K562 (cell line): ENCODE measurements around the gene DYRK1A. TPM values are rescaled to one million over a fixed set of nuclear protein-coding genes. Genes with fewer than 3 reads are reported as not detected.

Experiments used
- GATAD2B ChIP-seq: fragments of 450-650 bp; IDR thresholded peaks from 2 replicates; pipeline ENCODE4 v1.6.1; 2017; ENCODE audit warnings: mild to moderate bottlenecking, borderline replicate concordance
- HNRNPH1 ChIP-seq: fragments of 200-400 bp; formaldehyde crosslinking; optimal IDR thresholded peaks from 2 replicates; pipeline ENCODE3; 2017; ENCODE audit warnings: low read depth, mild to moderate bottlenecking, low read length, moderate library complexity
- IRF2 ChIP-seq: sonication (generic); formaldehyde crosslinking; IDR thresholded peaks from 2 replicates; pipeline ENCODE4 v1.8.1; 2022; ENCODE audit warnings: mild to moderate bottlenecking, missing genetic modification reagents
- LEF1 ChIP-seq: fragments of 450-650 bp; IDR thresholded peaks from 2 replicates; pipeline ENCODE4 v1.6.1; 2016; ENCODE audit warnings: mild to moderate bottlenecking
- XRCC3 ChIP-seq: fragments of 450-650 bp; IDR thresholded peaks from 2 replicates; pipeline ENCODE4 v1.6.1; 2017; ENCODE audit warnings: mild to moderate bottlenecking, moderate library complexity
- ZNF589 ChIP-seq: fragments of 200-800 bp; sonication (Bioruptor generic); IDR thresholded peaks from 2 replicates; pipeline ENCODE4 v1.6.1; 2016; ENCODE audit warnings: low read depth, missing genetic modification characterization, missing compliant biosample characterization
- ZSCAN29 ChIP-seq: fragments of 450-650 bp; IDR thresholded peaks from 2 replicates; pipeline ENCODE4 v1.6.1; 2017
- polyA plus RNA-seq, 8 experiments: library from polyadenylated mRNA; depleted of rRNA in 4 of 8; stranded (reverse) in 5 of 8; unstranded in 3 of 8; fragments of >200 nt; fragmentation: Nextera tagmentation in 2 of 8; fragmentation: Illumina TruSeq in 1 of 8; extraction: Ambion mirVana in 2 of 8; extraction: Trizol in 1 of 8; gene quantifications; 2 replicates each; pipeline versions ENCODE4 v1.2.1 to v1.2.3, GENCODE V29; 2011 to 2014; ENCODE audit warnings: inconsistent platforms in 1 of 8, missing spikeins in 1 of 8
- total RNA-seq, 7 experiments: library from RNA; depleted of rRNA in 6 of 7; stranded (reverse); fragments of >200 nt in 6 of 7; fragmentation: Illumina TruSeq in 2 of 7; extraction: Trizol in 2 of 7; gene quantifications; 2 replicates each; pipeline versions ENCODE4 v1.2.1 to v1.2.3, GENCODE V29; 2011 to 2021; ENCODE audit warnings: low replicate concordance in 1 of 7
- TF ChIP-seq, protein P1 (sequence below): fragments of 450-650 bp; IDR thresholded peaks from 2 replicates; pipeline ENCODE4 v1.6.1; 2018; ENCODE audit not compliant: partially characterized antibody
- TF ChIP-seq, protein P2 (sequence below), 3 experiments: fragments of 200-800 bp in 1 of 3; sonication (Bioruptor generic) in 1 of 3; sonication (generic) in 1 of 3; formaldehyde crosslinking in 1 of 3; IDR thresholded peaks; 2 replicates each; pipeline versions ENCODE4 v1.6.1 to v1.8.0; 2016 to 2022; ENCODE audit warnings: mild to moderate bottlenecking in 2 of 3, missing compliant biosample characterization in 2 of 3, missing genetic modification characterization in 2 of 3, missing genetic modification reagents in 1 of 3
- TF ChIP-seq, protein P3 (sequence below): fragments of 450-650 bp; formaldehyde crosslinking; IDR thresholded peaks from 2 replicates; pipeline ENCODE4 v1.4.0; 2022; ENCODE audit warnings: missing genetic modification characterization
- TF ChIP-seq, protein P4 (sequence below), 2 experiments: fragments of 450-650 bp in 1 of 2; sonication (generic) in 1 of 2; formaldehyde crosslinking in 1 of 2; IDR thresholded peaks; 2 replicates each; pipeline versions ENCODE4 v1.7.1 to v1.9.0; 2016 to 2022; ENCODE audit warnings: inconsistent platforms in 1 of 2, mild to moderate bottlenecking in 1 of 2, missing genetic modification reagents in 1 of 2

DYRK1A gene
- total and polyA plus RNA-seq, 9 of the 15 experiments (the other 6 are each of a cell fraction or from before 2014, with no cell fraction given) = 3.7 to 64.8 (median 42.3) TPM

DNA sequence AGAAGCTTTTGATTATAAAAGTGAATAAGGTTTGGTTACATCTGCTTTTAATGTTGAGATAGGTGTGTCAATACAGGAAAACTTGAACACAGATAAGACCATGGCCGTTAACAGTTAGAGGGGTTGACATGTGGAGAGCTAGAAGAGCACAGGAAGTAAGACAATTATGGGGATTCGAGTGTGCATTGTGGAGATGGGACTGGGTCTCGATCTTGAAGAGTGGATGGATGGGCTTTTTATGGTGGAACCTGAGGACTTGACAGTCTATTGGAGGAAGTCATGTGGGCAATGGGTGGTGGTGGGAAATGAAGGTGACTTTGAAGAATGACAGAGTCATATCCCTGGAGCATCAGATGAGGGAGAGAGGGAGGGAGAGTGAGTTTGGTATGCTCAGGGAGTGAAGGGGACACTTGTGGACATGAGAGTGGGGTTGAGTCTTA, 12.1 kb downstream of the DYRK1A start (continued):
- TF ChIP-seq, protein P1, sequence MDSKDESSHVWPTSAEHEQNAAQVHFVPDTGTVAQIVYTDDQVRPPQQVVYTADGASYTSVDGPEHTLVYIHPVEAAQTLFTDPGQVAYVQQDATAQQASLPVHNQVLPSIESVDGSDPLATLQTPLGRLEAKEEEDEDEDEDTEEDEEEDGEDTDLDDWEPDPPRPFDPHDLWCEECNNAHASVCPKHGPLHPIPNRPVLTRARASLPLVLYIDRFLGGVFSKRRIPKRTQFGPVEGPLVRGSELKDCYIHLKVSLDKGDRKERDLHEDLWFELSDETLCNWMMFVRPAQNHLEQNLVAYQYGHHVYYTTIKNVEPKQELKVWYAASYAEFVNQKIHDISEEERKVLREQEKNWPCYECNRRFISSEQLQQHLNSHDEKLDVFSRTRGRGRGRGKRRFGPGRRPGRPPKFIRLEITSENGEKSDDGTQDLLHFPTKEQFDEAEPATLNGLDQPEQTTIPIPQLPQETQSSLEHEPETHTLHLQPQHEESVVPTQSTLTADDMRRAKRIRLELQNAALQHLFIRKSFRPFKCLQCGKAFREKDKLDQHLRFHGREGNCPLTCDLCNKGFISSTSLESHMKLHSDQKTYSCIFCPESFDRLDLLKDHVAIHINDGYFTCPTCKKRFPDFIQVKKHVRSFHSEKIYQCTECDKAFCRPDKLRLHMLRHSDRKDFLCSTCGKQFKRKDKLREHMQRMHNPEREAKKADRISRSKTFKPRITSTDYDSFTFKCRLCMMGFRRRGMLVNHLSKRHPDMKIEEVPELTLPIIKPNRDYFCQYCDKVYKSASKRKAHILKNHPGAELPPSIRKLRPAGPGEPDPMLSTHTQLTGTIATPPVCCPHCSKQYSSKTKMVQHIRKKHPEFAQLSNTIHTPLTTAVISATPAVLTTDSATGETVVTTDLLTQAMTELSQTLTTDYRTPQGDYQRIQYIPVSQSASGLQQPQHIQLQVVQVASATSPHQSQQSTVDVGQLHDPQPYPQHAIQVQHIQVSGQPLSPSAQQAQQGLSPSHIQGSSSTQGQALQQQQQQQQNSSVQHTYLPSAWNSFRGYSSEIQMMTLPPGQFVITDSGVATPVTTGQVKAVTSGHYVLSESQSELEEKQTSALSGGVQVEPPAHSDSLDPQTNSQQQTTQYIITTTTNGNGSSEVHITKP = no peak
- TF ChIP-seq ZSCAN29 (no peak), IRF2 (no peak), GATAD2B (no peak), ZNF589 (CRISPR knock-in tag) (no peak), XRCC3 (no peak), HNRNPH1 (no peak), LEF1 (no peak)
- TF ChIP-seq, protein P2, sequence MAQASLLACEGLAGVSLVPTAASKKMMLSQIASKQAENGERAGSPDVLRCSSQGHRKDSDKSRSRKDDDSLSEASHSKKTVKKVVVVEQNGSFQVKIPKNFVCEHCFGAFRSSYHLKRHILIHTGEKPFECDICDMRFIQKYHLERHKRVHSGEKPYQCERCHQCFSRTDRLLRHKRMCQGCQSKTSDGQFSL (CRISPR knock-in tag; IDR thresholded peaks at IDR 0.05) = no peak
- TF ChIP-seq, protein P2 (tag; IDR thresholded peaks at IDR 0.05) = no peak
- TF ChIP-seq, protein P3, sequence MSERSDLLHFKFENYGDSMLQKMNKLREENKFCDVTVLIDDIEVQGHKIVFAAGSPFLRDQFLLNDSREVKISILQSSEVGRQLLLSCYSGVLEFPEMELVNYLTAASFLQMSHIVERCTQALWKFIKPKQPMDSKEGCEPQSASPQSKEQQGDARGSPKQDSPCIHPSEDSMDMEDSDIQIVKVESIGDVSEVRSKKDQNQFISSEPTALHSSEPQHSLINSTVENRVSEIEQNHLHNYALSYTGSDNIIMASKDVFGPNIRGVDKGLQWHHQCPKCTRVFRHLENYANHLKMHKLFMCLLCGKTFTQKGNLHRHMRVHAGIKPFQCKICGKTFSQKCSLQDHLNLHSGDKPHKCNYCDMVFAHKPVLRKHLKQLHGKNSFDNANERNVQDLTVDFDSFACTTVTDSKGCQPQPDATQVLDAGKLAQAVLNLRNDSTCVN (CRISPR knock-in tag) = no peak
- TF ChIP-seq, protein P4, sequence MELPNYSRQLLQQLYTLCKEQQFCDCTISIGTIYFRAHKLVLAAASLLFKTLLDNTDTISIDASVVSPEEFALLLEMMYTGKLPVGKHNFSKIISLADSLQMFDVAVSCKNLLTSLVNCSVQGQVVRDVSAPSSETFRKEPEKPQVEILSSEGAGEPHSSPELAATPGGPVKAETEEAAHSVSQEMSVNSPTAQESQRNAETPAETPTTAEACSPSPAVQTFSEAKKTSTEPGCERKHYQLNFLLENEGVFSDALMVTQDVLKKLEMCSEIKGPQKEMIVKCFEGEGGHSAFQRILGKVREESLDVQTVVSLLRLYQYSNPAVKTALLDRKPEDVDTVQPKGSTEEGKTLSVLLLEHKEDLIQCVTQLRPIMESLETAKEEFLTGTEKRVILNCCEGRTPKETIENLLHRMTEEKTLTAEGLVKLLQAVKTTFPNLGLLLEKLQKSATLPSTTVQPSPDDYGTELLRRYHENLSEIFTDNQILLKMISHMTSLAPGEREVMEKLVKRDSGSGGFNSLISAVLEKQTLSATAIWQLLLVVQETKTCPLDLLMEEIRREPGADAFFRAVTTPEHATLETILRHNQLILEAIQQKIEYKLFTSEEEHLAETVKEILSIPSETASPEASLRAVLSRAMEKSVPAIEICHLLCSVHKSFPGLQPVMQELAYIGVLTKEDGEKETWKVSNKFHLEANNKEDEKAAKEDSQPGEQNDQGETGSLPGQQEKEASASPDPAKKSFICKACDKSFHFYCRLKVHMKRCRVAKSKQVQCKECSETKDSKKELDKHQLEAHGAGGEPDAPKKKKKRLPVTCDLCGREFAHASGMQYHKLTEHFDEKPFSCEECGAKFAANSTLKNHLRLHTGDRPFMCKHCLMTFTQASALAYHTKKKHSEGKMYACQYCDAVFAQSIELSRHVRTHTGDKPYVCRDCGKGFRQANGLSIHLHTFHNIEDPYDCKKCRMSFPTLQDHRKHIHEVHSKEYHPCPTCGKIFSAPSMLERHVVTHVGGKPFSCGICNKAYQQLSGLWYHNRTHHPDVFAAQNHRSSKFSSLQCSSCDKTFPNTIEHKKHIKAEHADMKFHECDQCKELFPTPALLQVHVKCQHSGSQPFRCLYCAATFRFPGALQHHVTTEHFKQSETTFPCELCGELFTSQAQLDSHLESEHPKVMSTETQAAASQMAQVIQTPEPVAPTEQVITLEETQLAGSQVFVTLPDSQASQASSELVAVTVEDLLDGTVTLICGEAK (IDR thresholded peaks at IDR 0.05) = no peak
- TF ChIP-seq, protein P4 (CRISPR knock-in tag; IDR thresholded peaks at IDR 0.05) = no peak
